Measurements from ENCODE around the gene ELAVL1.

- TF ChIP-seq CTCF (IDR thresholded peaks at IDR 0.05) (no peak), POLR2A (IDR thresholded peaks at IDR 0.05) (no peak)
Measured at GRCh38 chr19:7914099-7914498, 91.3 kb downstream of the ELAVL1 start.
